NCI-H774 (cell line): Measurements from ENCODE around the gene LAMC2.
"Not testable (repeated sequence)": the region's sequence is repeated elsewhere in the genome, so short reads cannot be mapped to it uniquely, and the experiment has no call there.

ENCODE experiments used
- DNase-seq: peaks from one replicate; lab custom pipeline; 2025; lab: John Stamatoyannopoulos, UW

LAMC2 gene

GRCh38 chr1:183185941-183186490, at the start of gene LAMC2:
TSS of gene LAMC2 (plus strand) at chr1:183186264. CDS start at chr1:183186353, 89 bp downstream.
- DNase-seq, result peak; percentile 51

GRCh38 chr1:183137782-183138181, 48.3 kb upstream of the LAMC2 start:
- DNase-seq, result no peak

- DNase-seq, result no peak
These were observed 47.8 kb upstream of the LAMC2 start for GRCh38 chr1:183138301-183138700.

- DNase-seq, result no peak
These were observed 46.7 kb upstream of the LAMC2 start for GRCh38 chr1:183139281-183139942.

GRCh38 chr1:183140633-183141032, 45.4 kb upstream of the LAMC2 start:
- no peak for DNase-seq

- DNase-seq, result no peak
These were observed 43.9 kb upstream of the LAMC2 start for GRCh38 chr1:183142171-183142570.

GRCh38 chr1:183143576-183144315, 42.3 kb upstream of the LAMC2 start:
- DNase-seq, result no peak

- no peak for DNase-seq
These were observed 41.3 kb upstream of the LAMC2 start for GRCh38 chr1:183144752-183145151.

GRCh38 chr1:183147735-183148134, 38.3 kb upstream of the LAMC2 start:
- DNase-seq, result no peak

- no peak for DNase-seq
These were observed 37.5 kb upstream of the LAMC2 start for GRCh38 chr1:183148599-183148998.

GRCh38 chr1:183149273-183149672, 36.8 kb upstream of the LAMC2 start:
- no peak for DNase-seq

- not testable (repeated sequence) for DNase-seq
These were observed 36.0 kb upstream of the LAMC2 start for GRCh38 chr1:183150032-183150431.

GRCh38 chr1:183150445-183150844, 35.6 kb upstream of the LAMC2 start:
- no peak for DNase-seq

GRCh38 chr1:183152180-183152579, 33.9 kb upstream of the LAMC2 start:
- DNase-seq, result no peak

GRCh38 chr1:183155939-183156338, 30.1 kb upstream of the LAMC2 start:
- DNase-seq, result no peak

GRCh38 chr1:183159960-183160359, 26.1 kb upstream of the LAMC2 start:
- DNase-seq, result peak; percentile 13

GRCh38 chr1:183161391-183161790, 24.7 kb upstream of the LAMC2 start:
- no peak for DNase-seq

GRCh38 chr1:183163316-183163715, 22.7 kb upstream of the LAMC2 start:
- DNase-seq, result peak; percentile 52

- DNase-seq, result no peak
These were observed 21.7 kb upstream of the LAMC2 start for GRCh38 chr1:183164340-183164739.

GRCh38 chr1:183164963-183165362, 21.1 kb upstream of the LAMC2 start:
- DNase-seq, result no peak

- no peak for DNase-seq
These were observed 20.6 kb upstream of the LAMC2 start for GRCh38 chr1:183165456-183165855.

- DNase-seq, result no peak
These were observed 19.6 kb upstream of the LAMC2 start for GRCh38 chr1:183166454-183166853.

GRCh38 chr1:183167676-183168075, 18.4 kb upstream of the LAMC2 start:
- DNase-seq, result no peak
